HUES6 (cell line): ENCODE data around the gene SH3PXD2B.

Source experiments
- H3K27ac ChIP-seq: 2 replicates; pipeline ENCODE4 v1.7.0; 2013; ENCODE audit warnings: low read depth, mild to moderate bottlenecking, low read length, inconsistent platforms
- H3K27me3 ChIP-seq: 2 replicates; pipeline ENCODE4 v1.6.1; 2013; ENCODE audit warnings: low read length; ENCODE audit not compliant: control insufficient read depth, insufficient read depth
- H3K36me3 ChIP-seq: 2 replicates; pipeline ENCODE4 v1.6.1; 2013; ENCODE audit warnings: low read length; ENCODE audit not compliant: control insufficient read depth, insufficient read depth
- H3K4me1 ChIP-seq: 2 replicates; pipeline ENCODE4 v1.6.1; 2013; ENCODE audit warnings: low read length; ENCODE audit not compliant: control insufficient read depth, insufficient read depth
- H3K4me3 ChIP-seq: 2 replicates; pipeline ENCODE4 v1.5.1; 2013; ENCODE audit warnings: low read depth, low read length
- H3K9ac ChIP-seq: one replicate; pipeline ENCODE4 v1.6.1; 2013; ENCODE audit warnings: mild to moderate bottlenecking, low read length
- H3K9me3 ChIP-seq: 2 replicates; pipeline ENCODE4 v1.6.1; 2013; ENCODE audit warnings: low read depth, low read length; ENCODE audit not compliant: control insufficient read depth, insufficient read depth

Gene SH3PXD2B

GRCh38 chr5:172424808-172425207, 29.5 kb downstream of the SH3PXD2B start:
- Histone ChIP-seq H3K27me3 (no peaks in the 10 kb centered on the region), H3K36me3 (peaks cover 27% of the 10 kb centered on the region), H3K9ac (no peak overlapping the region), H3K27ac (no peak overlapping the region), H3K4me3 (no peak overlapping the region), H3K9me3 (no peaks in the 10 kb centered on the region), H3K4me1 (no peaks in the 10 kb centered on the region; the same call in 1 of the 2 replicates)

DNA sequence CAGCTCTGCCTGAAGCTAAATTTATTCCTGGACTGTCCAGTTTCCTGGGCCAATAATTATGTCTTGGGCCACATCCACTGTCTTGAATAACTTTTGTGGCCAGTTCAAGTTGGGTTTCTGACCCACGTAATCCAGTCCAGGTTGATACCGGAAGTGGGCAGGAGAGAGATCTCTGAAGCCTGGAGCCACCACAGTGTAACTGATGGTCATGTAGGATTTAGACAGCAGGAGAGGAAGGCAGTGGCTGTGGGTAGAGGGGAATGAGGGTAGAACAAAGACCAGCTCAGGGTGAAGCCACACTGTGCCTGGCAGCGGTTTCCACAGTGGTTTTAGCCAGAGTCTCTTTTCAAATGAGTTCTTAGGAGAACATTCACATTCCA, 30.2 kb downstream of the SH3PXD2B start:
- no peak overlapping the region for H3K27ac ChIP-seq
- H3K9me3 ChIP-seq: no peaks in the 10 kb centered on the region
- H3K9ac ChIP-seq: no peak overlapping the region
- no peak overlapping the region for H3K4me3 ChIP-seq
- H3K27me3 ChIP-seq: no peaks in the 10 kb centered on the region
- peaks cover 34% of the 10 kb centered on the region for H3K36me3 ChIP-seq
- no peaks in the 10 kb centered on the region; the same call in 1 of the 2 replicates for H3K4me1 ChIP-seq

DNA sequence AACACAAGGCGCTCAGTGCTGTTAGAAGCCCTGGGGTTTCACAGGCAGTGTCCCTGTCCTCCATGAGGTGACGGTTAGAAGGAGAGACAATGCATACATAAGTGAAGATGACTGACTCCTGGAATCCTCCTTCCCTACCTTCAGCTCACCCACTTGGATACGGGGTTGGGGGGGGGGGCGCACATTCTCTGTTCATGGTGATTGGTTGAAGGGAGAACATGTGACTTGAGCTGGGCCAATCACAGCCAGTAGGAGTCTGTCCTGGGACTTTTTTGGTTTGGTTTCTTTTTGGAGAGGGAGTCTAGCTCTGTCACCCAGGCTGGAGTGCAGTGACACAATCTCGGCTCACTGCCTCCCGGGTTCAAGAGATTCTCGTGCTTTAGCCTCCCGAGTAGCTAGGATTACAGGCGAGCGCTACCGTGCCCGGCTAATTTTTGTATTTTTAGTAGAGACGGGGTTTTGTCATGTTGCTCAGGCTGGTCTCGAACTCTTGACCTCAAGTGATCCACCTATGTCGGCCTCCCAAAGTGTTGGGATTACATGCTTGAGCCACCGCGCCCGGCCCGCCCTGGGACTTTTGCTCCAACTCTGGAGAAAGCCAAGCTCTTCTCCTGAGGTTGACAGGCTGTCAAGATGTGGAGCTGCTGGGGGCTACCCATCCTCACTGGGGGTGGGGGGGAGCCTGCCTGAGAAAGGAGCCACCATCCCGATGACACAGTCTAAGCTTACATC, 30.8 kb downstream of the SH3PXD2B start:
- no peaks in the 10 kb centered on the region for H3K27me3 ChIP-seq
- H3K9ac ChIP-seq: no peak overlapping the region
- H3K4me3 ChIP-seq: no peak overlapping the region
- H3K27ac ChIP-seq: no peak overlapping the region
- H3K4me1 ChIP-seq: no peaks in the 10 kb centered on the region; the same call in 1 of the 2 replicates
- H3K36me3 ChIP-seq: peaks cover 39% of the 10 kb centered on the region
- no peaks in the 10 kb centered on the region for H3K9me3 ChIP-seq

GRCh38 chr5:172422255-172422654, 32.1 kb downstream of the SH3PXD2B start:
- Histone ChIP-seq H3K4me3 (no peak overlapping the region), H3K4me1 (no peaks in the 10 kb centered on the region; the same call in 1 of the 2 replicates), H3K27me3 (no peaks in the 10 kb centered on the region), H3K9ac (no peak overlapping the region), H3K36me3 (peaks cover 47% of the 10 kb centered on the region), H3K9me3 (no peaks in the 10 kb centered on the region), H3K27ac (no peak overlapping the region)

- Histone ChIP-seq H3K9me3 (no peaks in the 10 kb centered on the region), H3K27me3 (no peaks in the 10 kb centered on the region), H3K4me1 (no peaks in the 10 kb centered on the region; the same call in 1 of the 2 replicates), H3K9ac (no peak overlapping the region), H3K36me3 (peaks cover 47% of the 10 kb centered on the region), H3K27ac (no peak overlapping the region), H3K4me3 (no peak overlapping the region)
Observed at GRCh38 chr5:172421020-172421419, 33.3 kb downstream of the SH3PXD2B start.

DNA sequence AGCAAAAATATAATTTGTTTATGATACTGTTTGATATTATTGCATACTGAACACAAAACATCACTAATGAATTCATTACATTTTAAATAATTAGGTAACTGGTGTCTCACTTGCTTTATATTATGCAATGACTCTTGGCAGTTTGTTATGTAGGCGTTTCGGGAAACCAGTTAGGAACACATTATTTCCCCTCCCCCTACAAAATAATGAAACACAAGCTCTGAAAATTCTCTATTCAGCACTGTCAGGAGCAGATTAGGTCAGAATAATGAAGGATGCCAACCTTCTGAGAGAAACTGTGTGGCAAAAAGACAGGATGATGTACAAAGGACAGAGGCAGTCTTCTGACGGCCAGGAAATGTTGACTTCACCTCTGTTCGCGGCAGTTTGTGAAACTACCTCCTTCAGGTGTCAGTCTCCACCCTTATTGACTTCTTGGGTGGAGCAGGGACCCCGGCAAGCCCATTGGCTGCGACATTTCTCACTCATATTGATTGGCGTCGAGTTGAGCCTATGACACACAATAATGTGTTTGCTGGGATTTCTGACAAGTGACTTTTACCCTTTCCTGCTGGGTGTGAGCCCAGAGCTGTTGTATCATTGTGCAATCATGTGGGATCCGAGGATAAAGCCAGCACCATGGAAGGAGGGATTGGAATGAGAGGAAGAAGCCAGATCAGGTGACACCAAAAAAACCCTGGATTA, 33.9 kb downstream of the SH3PXD2B start:
- Histone ChIP-seq H3K27me3 (no peaks in the 10 kb centered on the region), H3K27ac (no peak overlapping the region), H3K4me3 (no peak overlapping the region), H3K9ac (no peak overlapping the region), H3K36me3 (peaks cover 47% of the 10 kb centered on the region), H3K9me3 (no peaks in the 10 kb centered on the region), H3K4me1 (peaks cover under 1% of the 10 kb centered on the region; the same call in 1 of the 2 replicates)

- no peak overlapping the region for H3K9ac ChIP-seq
Observed at GRCh38 chr5:172418862-172419814, 35.2 kb downstream of the SH3PXD2B start.

GRCh38 chr5:172417983-172418630, 36.2 kb downstream of the SH3PXD2B start:
- peaks cover 7% of the 10 kb centered on the region; the same call in 1 of the 2 replicates for H3K4me1 ChIP-seq
- H3K4me3 ChIP-seq: no peak overlapping the region
- peaks cover 55% of the 10 kb centered on the region for H3K36me3 ChIP-seq
- no peak overlapping the region for H3K27ac ChIP-seq
- H3K27me3 ChIP-seq: no peaks in the 10 kb centered on the region
- no peaks in the 10 kb centered on the region for H3K9me3 ChIP-seq
- no peak overlapping the region for H3K9ac ChIP-seq

More at GRCh38 chr5:172418862-172419814, 35.2 kb downstream of the SH3PXD2B start:
- Histone ChIP-seq H3K27ac (no peak overlapping the region), H3K9me3 (no peaks in the 10 kb centered on the region), H3K36me3 (peaks cover 49% of the 10 kb centered on the region), H3K4me1 (peaks cover 7% of the 10 kb centered on the region; the same call in 1 of the 2 replicates), H3K4me3 (no peak overlapping the region), H3K27me3 (no peaks in the 10 kb centered on the region)

- Histone ChIP-seq H3K36me3 (peaks cover 49% of the 10 kb centered on the region), H3K9me3 (no peaks in the 10 kb centered on the region), H3K27me3 (no peaks in the 10 kb centered on the region), H3K27ac (no peak overlapping the region), H3K9ac (no peak overlapping the region), H3K4me1 (peaks cover 7% of the 10 kb centered on the region; the same call in 1 of the 2 replicates), H3K4me3 (no peak overlapping the region)
Observed at GRCh38 chr5:172417130-172417841, 37.0 kb downstream of the SH3PXD2B start.
